Activated CD8-positive, alpha-beta memory T cell treated with anti-CD3 and anti-CD28 coated beads for 1 hour (primary cell): ENCODE results near the gene IL17RE.

Experiments used
- DNase-seq, 2 donors: peaks; one replicate each; pipeline ENCODE4 v3.0.0-alpha.2; 2020; ENCODE audit warnings: low read depth in 1 of 2; ENCODE audit errors: extremely low read depth in 1 of 2

IL17RE gene

DNA sequence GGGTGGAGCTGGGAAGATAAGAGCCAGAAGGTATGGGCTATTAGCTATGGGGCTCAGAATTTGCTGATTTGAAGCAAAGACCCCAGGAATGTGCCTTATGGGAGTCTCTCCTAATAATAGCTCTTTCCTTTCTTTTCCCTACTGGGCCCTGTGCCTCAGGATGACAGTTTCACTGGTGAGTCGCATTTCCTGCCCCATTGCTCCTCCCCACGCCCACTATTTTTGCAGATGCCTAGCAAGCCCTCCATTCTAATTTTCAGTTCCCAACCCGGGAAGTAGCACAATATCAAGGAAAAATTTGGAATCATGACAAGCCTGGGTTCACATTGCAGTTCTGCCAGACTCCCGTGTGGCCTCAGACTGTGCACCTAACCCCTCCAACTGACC is 583 bp downstream of the IL17RE start:
- no peak for DNase-seq

DNA sequence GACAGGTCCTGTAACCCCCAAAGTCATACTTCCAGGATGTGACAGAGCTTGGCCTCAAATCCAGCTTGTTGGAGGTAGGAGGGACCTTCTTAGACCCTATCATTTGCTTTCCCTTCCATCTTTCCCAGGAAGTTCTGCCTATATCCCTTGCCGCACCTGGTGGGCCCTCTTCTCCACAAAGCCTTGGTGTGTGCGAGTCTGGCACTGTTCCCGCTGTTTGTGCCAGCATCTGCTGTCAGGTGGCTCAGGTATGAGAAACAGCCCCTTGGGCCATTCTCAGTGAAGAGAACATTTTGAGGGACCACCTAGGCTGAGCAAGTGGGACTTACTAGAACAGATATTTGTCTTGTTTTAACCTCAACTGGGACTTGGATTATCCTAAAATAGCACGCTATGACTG is 1.3 kb downstream of the IL17RE start:
- no peak for DNase-seq

DNA sequence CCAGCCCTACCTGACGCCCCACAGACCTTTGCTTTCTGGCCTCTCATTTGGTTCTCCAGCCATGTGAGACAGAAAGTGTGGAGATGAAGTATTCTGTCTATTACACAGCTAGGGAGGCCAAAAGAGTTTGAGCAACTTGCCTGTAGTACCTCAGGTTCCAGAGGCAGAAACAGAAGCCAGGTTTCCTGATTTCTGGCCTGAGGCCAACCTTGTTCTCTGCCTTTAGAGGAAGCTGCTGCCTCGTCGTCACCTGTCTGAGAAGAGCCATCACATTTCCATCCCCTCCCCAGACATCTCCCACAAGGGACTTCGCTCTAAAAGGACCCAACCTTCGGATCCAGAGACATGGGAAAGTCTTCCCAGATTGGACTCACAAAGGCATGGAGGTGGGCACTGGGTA is 3.8 kb downstream of the IL17RE start:
- no peak for DNase-seq

DNA sequence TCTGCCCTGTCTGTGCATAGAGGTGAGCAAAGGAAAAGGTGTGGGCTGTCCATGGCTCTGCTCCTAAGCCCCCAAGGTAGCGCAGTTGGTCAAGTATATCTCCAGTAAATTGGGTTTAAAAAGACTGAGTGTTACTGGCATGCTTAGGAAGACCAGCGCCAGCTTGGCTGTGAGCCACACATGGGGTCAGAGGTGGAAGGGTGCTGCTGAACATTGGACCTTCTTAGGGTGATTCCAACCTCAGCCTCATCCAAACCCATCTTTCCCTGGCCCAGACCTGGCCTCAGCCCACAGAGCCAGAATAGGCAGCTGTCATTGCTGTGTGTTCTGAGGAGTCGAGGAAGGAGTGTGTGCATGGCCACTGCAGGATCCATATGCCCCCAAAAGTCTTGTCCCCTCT is 5.6 kb downstream of the IL17RE start:
- DNase-seq = no peak

DNA sequence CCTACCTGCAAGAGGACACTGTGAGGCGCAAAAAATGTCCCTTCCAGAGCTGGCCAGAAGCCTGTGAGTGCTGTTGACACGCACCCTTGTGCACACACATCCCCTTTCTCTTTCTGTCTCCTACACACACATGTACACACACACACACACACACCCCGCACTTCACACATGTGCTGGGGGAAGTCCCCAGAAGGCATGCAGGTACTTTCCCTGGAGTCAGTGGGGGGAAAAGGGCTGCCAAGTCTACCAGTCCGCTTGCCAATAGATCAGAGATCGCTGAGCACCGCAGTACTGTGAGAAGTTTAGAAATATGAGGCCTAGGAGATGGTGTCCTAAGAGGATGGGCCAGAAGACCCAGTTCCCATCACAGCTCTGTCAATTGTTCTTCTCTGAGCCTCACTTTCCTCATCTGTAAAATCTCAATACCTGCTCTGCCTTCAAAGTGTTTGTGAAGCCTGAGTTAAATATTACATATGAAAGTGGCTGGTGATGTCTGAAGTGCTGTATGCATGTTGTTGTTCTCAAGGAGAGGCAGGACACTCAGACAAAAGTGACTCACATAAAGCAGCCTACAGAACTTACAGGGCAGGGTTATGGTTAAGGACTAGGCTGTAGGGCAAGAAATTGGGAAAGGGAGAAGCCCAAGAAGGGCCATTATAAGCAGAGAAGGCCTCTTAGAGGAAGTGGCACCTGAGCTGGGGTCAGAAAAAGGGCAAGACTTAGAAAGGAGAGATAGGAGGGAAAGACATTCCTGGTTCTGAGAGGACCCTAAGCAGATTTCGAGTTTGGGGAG is 6.8 kb downstream of the IL17RE start:
- DNase-seq = no peak

GRCh38 chr3:9911863-9912262 is 9.2 kb downstream of the IL17RE start:
- DNase-seq = no peak

GRCh38 chr3:9912294-9912935 is 9.8 kb downstream of the IL17RE start:
- no peak for DNase-seq

DNA sequence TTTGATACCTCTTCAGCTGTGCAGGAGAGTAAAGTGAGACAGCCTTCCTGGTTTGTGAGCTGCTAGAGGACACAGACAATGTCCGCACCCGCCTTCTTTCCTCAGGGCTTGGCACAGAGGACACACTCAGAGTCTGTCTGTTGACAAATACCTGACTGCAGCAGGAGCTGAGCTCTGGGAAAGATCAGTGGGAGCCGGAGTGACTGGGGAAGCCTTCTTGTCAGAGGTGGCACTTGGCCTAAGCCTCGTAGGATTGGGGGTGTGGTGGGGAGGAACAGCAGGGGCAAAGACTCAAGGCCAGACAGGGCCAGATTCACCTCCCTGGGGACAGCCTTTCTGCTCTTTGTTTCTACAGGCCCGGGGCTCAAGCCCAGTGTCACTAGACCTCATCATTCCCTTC is 11.0 kb downstream of the IL17RE start:
- no peak for DNase-seq

- no peak for DNase-seq
Measured at GRCh38 chr3:9914011-9914410, 11.4 kb downstream of the IL17RE start.

DNA sequence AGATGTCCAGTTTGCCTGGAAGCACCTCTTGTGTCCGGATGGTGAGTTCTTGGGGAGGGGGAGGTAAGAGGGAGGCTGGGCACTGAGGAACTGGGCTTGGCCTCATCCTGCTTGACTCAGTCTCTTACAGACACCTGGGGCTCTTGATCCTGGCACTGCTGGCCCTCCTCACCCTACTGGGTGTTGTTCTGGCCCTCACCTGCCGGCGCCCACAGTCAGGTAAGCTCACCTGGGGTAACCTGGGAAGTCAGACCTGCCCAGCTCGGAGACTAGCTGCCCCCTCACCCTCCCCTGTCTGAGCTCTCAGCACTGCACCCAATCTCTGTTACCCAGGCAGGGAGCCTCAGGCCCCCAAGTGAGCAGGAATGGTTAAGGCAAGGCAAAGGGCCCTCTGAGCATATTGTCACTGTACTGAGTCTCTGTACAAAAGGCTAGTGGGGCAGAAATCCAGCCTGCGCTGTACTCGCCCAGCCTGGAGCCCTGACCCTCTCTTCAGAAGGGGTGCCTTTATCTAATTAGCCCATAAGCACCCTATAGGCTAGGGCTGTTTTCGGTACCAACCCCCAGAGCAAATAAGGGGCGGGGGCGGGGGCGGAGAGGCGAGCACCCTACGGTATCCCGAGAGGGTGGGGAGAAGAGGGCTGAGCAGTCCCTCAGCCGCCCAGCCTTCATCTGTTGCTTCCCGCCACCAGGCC is 12.1 kb downstream of the IL17RE start:
- no peak for DNase-seq

DNA sequence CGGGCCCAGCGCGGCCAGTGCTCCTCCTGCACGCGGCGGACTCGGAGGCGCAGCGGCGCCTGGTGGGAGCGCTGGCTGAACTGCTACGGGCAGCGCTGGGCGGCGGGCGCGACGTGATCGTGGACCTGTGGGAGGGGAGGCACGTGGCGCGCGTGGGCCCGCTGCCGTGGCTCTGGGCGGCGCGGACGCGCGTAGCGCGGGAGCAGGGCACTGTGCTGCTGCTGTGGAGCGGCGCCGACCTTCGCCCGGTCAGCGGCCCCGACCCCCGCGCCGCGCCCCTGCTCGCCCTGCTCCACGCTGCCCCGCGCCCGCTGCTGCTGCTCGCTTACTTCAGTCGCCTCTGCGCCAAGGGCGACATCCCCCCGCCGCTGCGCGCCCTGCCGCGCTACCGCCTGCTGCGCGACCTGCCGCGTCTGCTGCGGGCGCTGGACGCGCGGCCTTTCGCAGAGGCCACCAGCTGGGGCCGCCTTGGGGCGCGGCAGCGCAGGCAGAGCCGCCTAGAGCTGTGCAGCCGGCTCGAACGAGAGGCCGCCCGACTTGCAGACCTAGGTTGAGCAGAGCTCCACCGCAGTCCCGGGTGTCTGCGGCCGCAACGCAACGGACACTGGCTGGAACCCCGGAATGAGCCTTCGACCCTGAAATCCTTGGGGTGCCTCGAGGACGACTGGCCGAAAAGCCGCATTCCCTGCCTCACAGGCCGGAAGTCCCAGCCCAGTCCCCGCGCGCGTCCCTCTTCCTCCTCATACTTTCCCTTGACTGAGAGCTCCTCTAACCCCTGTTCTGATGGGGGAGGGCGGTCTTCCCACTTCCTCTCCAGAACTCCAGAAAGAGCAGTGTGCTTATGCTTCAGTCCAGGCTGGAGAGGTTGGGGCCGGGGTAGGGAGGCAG is 12.8 kb downstream of the IL17RE start:
- DNase-seq = no peak

- no peak for DNase-seq
Measured at GRCh38 chr3:9916346-9916733, 13.7 kb downstream of the IL17RE start.

DNA sequence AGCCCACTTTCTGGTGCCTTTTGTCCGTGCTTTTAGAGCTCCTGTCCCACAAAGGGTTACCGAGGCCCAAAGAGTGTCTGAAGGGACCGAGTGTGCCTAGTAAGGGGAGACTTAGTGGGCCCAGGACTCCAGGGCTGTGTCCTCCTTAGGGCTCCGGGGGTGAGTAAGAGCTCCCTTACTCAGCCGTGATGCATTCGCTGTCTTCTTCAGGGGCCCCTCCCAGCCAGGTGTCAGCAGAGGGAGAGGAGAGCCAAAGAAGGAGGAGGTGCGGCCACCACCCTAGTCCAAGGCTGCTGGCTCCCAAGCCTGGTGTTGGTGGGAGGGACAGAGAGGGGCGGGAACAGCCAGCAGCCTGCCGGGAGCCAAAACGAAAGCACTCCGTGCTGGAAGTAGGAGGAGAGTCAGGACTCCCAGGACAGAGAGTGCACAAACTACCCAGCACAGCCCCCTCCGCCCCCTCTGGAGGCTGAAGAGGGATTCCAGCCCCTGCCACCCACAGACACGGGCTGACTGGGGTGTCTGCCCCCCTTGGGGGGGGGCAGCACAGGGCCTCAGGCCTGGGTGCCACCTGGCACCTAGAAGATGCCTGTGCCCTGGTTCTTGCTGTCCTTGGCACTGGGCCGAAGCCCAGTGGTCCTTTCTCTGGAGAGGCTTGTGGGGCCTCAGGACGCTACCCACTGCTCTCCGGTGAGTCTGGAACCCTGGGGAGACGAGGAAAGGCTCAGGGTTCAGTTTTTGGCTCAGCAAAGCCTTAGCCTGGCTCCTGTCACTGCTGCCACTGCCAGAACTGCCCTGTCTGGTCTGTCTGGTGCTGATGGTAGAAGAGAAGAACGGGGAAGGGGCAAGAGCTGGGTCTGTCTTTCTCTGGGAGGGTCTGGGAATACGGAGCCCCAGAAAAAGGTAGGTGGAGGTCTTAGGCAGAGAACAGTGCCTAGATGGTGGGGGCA is 14.4 kb downstream of the IL17RE start, which contains the start of gene IL17RC:
IL17RC (plus strand) TSS at position 365 of the 947 bp plus-strand sequence; CDS start at position 583, 218 bp downstream.
- DNase-seq = no peak

DNA sequence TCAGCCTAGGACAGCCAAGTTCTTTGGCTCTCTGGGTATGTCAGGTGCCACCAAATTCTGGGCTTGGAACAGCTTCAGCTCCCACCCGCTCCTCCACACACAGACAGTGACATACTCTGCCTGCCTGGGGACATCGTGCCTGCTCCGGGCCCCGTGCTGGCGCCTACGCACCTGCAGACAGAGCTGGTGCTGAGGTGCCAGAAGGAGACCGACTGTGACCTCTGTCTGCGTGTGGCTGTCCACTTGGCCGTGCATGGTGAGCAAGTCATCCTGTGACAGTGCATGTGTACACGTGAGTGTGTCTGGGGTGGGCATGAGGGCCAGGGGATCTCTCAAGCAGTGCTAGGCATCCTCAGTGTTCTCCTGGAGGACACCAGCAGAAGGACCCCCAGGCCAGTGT is 15.2 kb downstream of the IL17RE start:
- no peak for DNase-seq

DNA sequence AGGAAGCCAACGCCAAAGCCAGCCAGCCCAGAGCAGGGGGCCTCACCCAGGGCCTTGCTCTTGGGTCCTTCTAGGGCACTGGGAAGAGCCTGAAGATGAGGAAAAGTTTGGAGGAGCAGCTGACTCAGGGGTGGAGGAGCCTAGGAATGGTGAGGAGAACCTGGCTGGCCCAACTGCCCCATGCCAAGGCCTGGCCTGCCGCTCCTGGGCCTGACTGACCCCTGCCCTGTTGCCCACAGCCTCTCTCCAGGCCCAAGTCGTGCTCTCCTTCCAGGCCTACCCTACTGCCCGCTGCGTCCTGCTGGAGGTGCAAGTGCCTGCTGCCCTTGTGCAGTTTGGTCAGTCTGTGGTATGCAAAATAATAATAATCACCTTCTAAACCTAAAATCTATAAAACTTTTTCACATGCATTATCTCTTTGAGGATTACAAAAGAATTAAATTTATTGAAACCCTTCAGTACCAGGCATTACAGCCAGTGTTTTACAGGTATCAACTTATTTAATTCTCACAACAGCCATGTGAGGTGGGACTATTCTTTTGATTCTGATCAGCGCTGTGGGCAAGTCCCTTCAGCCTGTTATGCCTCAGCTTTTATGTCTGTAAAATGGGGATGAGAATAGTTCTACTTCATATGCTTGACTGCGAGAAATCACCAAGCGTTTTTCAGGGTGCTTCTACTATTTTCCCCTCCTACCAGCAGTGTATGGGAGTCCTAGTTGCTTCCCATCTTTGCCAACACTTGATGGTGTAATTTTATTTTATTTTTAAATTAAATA is 15.8 kb downstream of the IL17RE start:
- no peak for DNase-seq

DNA sequence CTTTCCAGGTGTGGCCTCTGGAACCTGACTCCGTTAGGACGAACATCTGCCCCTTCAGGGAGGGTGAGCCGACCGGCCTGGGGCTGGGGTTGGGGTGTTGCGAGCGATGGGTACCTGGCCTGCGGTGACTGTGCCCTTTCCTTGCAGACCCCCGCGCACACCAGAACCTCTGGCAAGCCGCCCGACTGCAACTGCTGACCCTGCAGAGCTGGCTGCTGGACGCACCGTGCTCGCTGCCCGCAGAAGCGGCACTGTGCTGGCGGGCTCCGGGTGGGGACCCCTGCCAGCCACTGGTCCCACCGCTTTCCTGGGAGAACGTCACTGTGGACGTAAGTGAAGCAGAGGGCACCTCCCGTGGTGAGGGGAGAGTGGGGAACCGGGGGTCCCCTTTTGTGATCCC is 25.5 kb downstream of the IL17RE start:
- DNase-seq = no peak

- no peak for DNase-seq
Measured at GRCh38 chr3:9930804-9931418, 28.3 kb downstream of the IL17RE start.

DNA sequence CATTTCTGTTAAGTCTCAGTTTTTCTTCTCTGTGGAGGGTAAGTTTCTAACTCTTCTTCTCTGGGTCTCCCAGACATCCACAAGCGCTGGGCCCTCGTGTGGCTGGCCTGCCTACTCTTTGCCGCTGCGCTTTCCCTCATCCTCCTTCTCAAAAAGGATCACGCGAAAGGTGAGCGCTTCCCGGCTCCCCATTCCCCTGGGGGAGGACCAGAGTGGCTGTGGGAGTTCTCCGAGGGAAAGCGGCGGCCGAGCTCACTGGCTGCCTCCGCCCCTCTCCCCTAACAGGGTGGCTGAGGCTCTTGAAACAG is 29.8 kb downstream of the IL17RE start:
- DNase-seq = no peak
